HUDEP-2 (cell line): ENCODE data around the gene ITGB6.
"Not testable (repeated sequence)": the region's sequence is repeated elsewhere in the genome, so short reads cannot be mapped to it uniquely, and the experiment has no call there.

Experiments
- DNase-seq, 76 experiments: peaks; one replicate each; lab custom pipeline; 2025; ENCODE audit not compliant: unreplicated experiment in 76 of 76; lab: John Stamatoyannopoulos, UW

Gene ITGB6

DNA sequence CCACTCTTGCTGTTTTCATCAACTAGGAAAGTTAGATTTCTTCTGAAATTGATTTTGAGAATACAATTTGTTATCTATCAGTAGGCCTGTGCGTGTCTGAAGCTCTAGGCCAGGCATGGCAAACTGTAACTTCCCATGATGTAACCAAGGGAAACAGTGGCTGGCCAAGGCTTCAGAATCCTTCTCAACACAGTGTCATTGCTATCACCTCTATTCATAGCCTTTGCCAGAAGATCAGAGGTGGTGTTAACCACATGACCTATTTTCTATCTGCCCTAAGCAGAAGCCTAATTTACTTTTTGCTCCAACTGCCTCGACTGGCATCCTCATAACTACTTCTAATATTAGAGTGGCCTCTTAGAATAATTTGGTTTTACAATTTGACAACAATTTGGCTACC is 2.5 kb downstream of the ITGB6 start:
- no peak for DNase-seq

DNA sequence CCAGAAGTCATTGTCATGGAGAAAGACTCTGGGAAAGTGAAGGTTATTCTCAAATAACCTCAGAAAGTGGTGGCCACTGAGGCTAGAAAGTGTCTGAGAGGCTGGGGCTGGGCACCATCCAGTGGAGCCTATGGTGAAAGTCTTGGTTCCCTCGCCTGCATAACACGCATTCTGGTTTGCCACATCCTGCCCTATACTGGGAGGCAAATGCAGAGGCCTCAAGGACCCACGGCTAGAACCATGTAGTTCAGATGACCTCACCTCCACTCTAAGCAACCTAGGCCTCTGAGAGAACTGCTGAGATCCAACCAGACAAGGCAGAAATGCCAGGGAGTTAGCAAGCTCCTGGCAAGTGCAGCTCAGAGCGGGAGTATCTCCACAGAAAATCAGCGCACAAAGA is 5.1 kb downstream of the ITGB6 start:
- DNase-seq: no peak

DNA sequence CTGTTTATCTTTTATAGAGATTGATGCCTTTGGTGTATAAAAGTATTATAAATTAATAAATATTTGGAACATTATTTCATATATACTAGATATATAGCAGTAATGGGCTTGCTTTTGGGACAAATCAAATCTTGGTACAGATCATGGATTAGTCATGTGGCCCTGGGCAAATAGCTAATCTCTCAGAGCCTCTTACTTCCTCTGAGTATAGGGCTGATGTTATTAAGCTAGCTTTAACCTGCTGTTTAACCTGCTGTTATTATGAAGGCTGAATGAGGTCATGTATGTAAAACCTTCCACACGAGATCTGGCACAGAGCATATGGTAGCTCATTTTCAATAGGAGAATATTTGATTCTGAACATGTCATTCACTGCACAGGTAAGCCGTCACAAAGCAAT is 5.7 kb downstream of the ITGB6 start:
- DNase-seq: no peak

DNA sequence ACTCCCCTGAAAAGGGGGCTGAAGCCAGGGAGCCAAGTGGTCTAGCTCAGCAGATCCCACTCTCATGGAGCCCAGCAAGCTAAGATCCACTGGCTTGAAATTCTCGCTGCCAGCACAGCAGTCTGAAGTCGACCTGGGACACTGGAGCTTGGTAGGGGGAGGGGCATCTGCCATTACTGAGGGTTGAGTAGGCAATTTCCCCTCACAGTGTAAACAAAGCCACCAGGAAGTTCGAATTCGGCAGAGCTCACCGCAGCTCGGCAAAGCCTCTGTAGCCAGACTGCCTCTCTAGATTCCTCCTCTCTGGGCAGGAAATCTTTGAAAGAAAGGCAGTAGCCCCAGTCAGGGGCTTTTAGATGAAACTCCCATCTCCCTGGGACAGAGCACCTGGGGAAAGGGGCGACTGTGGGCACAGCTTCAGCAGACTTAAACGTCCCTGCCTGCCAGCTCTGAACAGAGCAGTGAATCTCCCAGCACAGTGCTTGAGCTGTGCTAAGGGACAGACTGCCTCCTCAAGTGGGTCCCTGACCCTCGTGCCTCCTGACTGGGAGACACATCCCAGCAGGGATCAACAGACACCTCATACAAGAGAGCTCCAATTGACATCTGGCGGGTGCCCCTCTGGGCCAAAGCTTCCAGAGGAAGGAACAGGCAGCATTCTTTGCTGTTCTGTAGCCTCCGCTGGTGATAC is 18.8 kb downstream of the ITGB6 start:
- not testable (repeated sequence) for DNase-seq

DNA sequence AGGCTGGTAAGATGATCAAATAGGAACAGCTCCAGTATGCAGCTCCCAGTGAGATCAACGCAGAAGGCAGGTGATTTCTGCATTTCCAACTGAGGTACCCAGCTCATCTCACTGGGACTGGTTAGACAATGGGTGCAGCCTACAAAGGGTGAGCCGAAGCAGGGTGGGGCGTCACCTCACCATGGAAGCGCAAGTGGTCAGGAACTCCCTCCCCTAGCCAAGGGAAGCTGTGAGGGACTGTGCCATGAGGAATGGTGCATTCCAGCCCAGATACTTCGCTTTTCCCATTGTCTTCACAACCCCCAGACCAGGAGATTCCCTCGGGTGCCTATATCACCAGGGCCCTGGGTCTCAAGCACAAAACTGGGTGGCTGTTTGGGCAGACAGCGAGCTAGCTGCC is 19.4 kb downstream of the ITGB6 start:
- not testable (repeated sequence) for DNase-seq

DNA sequence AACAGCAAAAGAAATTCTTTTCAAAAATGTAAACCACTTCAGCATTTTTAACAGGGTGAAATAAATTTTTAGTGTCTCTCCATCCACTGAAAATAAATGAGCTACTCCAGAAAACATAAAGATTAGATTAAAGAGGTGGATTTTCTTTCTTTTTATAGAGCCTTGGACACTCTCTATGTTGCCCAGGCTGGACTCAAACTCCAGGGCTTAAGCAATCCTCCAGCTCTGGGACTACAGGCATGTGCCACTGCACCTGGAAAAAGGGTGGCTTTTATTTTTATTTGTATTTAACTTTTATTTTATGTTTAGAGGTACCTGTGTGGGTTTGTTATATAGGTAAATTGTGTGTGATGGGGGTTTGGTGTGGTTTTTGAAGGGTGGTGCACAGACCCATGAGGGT is 19.9 kb downstream of the ITGB6 start:
- no peak for DNase-seq

DNA sequence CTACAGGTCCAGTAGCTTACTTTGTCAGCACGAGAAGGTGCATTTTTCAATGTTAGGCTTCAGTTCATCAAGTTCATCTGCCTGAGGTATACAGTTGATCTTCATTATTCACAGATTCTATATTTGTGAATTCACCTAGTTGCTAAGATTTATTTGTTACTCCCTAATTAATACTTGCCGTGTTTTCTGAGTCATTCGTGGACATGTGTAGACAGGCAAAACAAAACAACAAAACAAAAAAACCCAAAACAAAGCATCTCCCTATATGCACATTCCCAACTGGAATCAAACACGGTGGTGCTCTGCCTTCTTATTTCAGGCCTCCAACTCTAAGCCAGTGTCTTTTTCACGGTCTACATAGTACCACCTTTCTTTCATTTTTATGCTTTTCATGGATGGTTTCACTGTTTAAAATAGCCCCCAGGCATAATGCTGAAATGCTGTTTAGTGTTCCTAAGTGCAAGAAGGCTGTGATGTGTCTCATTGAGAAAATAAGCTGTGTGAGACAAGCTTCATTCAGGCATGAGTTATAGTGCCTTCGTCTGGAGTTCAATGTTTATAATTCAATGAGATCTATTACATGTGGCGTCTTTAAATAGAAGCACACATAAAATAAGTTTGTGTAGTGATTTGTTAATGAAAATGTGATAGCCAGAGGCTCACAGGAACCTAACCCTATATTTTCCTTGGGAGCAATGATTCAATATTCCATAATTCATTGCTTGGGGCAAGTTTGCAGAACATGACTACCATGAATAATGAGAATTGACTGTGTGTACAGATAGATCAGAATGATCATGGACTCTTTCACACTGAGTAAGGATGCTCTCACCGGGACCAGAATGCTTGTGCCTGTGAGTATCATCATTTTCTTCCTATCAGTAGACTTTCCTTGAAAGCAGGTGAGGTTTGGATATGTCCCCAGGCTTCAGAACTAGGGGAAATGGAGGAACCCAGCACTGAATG is 24.6 kb downstream of the ITGB6 start:
- no peak for DNase-seq

DNA sequence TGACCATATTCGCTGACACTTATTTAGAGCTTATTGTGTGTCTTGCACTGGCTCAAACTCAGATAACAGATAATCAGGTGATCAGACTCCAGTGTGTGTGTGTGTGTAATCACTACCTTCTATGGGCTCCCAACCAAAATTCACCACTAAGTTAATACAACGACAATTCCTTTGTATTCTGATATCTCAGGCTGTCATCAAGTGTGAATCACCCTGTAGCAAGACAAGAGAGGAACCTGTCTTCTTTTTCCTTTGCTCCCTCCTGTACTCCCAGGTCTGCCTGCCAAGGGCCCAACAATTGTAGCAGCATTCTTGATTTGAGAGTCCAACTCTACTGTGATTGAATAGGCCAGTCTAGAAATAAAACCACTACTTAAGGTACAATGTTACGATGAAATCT is 25.8 kb downstream of the ITGB6 start:
- no peak for DNase-seq

DNA sequence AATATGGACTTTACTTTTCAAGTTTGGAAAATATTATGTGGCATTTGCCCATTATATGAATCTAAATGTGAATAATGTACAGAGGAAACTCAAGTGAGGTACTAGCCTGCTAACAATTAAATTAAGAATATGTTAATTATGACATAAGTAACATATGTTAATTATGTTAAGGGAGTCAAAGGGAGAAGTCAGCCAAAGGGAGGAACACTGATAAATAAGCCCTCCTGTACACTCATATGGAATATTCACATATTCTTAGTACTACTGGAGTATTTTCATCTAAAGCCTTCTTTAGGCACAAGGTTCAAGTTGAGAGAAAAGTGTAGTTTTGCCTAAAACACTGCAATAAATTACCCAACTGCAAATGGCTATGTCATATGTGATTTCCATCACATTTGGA is 30.1 kb downstream of the ITGB6 start:
- no peak for DNase-seq

DNA sequence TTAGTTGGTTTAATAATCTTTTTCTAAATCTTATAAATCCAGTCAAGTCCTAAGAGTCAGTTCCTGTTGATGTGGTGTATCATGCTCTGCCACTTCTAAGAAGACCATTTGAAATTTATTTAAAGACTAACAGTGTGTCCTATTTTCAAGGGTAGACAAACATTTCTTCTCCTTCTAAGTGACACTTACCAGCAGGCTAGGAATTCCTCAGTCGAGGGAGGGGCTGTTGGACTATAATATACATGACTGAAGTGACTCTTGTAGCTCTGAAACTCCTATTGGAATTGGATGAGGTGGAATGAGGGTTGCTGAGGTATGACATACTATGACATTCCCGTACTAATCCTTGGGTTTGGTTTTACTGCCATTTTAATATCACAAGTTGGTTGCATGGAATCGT is 30.6 kb downstream of the ITGB6 start:
- DNase-seq: no peak

DNA sequence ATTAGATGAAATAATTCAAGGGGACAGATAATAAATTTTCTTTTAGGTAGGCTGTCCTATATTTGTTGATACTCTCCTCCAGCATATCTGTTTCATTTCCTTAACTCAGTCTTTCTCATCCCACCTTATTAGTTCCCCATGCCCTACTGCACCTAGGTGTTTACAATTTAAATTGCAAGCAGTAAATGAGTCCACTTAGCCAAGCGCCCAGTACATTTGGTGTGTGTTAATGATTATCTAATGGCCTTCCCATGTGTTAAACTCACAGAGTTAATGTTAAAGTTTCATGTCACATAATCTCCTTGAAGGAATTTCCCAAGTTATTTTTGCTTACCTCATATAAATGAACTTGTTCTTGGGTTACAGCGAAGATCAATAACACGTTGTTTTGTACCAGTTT is 31.2 kb downstream of the ITGB6 start:
- DNase-seq: no peak

DNA sequence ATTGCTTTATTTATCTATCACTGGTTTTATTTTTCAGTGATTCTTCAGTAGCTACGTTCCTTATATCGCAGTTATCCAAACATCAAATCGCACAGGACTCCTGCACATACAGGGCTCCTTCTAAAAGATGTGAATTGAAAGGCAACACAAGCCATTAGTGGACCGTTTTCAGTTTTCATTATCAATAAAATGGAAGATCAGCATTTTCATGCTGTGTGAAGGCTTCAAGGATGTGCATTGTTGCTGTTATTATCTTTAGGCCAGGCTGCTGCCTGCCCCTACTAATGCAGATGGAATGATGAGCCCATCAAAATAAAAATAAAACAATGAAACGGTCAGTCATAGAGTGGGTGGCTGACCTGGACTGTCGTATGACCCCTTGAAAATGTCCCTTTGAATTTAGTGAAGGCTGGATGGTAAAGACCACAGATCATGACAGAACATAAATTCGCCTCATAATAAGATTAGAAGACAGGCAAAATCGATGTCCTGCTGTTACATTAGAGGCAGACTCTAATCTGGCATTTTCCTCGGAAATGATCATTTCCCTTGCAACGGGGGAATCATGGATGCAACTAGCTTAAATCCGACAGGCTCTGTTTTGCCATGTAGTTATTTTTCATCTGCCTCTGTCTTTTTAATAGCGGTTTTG is 32.9 kb downstream of the ITGB6 start:
- no peak for DNase-seq

DNA sequence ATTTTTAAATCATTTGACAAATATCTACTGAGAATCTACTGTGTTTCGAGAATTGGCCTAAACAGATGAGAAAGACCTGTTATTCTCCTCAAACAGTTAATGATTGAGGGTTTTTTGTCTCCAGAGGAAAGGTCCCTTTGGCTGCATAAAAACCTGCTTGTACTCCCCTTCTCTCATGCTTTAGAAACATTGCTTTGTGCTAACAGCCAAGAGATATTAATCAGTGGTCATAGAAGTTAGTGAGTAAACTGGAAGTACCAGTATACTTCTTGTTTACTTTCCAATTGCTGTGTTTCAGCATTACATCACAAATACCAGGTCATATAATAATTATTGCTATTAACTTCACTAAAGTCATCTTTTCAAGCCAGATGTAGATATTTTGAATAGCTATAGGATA is 34.1 kb downstream of the ITGB6 start:
- no peak for DNase-seq

DNA sequence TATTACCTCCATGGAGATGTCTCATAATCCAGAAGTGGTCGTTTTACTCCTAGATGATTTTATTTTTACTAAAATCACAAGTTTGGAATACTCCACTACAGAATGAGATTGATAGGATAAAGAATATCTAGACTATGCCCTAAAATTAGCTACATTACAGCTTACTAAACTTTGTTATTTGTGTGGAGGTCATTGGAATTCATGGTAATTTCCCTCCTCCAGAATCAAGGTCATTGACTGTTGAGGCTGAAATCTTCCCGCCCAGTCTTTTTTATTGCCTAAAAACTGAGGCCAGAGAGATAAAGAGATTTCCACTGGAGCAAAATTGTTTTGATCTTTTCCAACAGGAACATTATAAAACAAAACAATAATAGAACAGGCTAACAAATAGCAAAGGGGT is 35.0 kb downstream of the ITGB6 start:
- no peak for DNase-seq

DNA sequence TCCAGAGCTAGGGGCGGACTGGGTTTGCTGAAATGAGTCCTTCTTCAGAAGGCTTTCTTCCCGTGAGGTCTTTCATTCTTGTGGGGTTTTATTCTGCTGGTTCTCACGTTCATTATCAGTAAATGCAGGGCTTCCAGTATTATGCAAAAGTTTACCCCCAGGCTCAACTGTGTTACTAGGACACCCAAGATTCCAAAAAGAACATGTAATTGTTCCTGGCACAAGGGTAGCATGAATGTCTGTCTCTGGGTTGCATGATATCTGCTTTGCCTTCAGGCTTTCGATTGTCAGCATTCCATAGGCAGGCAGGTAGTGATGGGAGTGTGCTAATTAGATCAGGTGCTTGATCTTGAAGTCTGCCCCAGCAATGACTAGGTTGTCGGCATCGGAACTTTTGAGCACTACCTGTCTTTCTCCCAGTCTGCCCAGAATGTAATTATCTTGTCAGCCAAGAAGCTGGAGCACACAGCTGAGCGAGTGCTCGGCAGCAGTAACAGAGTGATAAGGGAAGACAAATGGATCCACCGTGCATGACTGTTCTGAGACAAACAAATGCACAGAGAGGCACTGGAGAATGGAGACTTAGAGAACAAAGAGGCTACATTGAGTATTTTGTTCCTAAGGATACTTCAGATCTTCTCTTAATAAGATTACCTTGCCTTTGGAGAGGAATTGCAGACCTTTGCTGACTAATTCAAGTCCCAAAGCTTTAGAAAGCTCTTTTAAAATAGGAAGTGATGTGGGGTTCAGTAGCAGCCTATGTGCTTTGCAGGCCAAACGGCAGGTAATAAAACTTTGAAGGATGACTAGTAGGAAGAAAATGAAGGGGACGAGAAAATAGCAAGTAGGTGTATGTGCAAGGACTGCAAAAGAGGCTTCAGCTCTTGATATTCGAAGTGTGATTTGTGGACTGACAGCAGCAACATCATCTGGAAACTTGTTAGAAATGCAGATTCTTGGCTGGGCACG is 41.9 kb downstream of the ITGB6 start:
- DNase-seq: no peak

DNA sequence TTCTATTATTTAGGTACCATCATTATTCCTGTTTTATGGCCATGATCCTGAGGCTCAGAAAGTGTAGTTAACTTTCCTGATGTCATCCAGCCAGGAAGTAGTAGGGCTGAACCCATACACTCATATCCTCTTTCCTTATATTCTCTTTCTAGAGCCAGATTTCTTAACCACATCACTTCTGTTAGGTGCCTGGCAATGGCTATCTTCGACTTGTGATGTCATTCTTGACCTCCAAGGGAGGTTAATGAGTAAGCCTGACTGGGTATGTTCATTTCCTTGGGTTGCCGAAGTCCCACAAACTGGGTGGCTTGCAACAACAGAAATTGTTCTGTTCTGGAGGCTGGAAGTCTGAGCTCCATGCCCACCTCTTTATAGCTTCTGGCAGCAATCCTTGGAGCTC is 43.4 kb downstream of the ITGB6 start:
- no peak for DNase-seq

DNA sequence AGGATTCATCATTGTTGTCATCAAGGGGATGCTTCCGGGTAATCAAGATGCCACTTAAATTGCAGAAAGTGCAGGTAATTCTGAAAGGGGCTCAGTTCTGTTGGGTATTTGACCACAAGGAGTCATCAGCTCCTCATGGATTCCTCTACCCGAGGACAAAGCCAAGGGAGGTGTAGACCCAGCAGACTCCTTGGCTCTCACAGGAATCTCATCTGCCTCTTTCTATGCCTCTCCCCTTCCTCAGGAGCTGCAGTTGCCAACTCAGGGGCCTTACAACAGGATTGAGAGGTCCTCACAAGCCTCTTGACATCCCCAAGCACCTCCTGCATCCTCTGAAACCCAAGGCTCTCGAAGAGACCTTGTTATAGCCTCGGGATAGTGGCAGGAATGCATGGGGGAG is 44.0 kb downstream of the ITGB6 start:
- DNase-seq: no peak

DNA sequence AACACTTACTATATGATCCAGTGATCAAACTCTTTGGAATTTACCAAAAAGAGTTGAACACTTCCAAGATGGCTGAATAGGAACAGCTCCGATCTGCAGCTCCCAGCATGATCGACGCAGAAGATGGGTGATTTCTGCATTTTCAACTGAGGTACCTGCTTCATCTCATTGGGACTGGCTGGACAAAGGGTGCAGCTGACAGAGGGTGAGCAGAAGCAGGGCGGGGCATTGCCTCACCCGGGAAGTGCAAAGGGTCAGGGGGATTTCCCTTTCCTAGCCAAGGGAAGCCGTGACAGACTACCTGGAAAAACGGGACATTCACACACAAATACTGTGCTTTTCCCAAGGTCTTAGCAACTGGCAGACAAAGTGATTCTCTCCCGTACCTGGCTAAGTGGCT is 51.7 kb downstream of the ITGB6 start:
- not testable (repeated sequence) for DNase-seq

DNA sequence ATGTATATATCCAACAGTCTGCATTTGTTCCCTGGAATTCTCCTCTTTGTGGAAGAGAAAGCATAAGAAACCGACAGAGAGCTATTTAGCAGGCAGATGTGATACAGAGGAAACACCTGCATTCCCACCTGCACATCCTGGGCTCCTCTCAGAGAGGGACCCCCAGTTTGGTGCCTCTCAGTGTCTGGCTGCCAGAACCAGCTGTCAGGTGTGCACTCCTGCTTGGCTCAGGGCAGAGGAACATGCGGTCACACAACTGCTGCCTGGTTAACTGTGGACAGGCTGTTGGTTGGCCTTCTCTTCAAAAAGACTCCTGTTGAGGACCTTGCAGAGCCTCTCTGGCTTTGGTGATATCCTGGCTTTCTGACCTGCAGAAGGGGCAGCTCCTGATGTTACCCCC is 54.6 kb downstream of the ITGB6 start:
- DNase-seq: no peak

DNA sequence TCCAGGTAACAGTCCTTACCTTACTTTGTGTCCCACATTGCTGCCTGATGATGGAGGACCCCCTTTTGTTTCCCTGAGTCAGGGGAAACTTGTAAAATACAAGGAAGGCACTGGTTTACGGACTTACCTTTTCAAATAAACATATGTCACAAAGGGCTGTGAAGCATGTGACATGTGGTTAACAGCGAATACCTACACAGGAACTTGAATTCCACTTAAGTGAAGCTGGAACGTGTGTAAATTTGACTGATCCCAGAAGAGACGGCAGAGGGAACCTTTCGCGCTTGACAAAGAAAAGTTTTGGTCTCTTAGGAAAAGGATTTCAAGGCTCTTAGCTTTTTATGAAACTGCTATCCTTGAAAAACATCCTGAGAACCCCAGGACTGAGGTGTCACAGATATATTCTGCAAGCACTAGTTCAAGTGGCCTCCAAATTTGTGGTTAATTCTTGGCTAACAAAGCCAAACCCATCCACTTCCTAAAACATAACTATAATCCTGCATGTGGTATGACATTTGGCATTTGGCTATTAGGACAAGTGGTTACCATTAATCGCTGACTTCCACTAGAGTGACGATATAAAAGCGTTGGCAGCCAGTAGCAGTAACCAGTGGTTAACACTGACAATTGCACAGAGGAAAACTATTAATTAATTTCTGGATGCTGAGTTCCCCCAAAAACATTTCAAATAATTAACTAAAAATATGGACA is 55.6 kb downstream of the ITGB6 start:
- no peak for DNase-seq
